ENCODE measurements around the gene PCK1. TPM values are rescaled to one million over a fixed set of nuclear protein-coding genes. Genes with fewer than 3 reads are reported as not detected.

Gene PCK1
- total and polyA plus RNA-seq, 2 of the 13 experiments (the other 11 are each of a cell fraction or from before 2014, with no cell fraction given), result 6.5 to 12.6 TPM

GRCh38 chr20:57577679-57578475 lies 17.0 kb downstream of the PCK1 start (continued):
- no peak for TF ChIP-seq KIAA2018 (CRISPR knock-in tag; IDR thresholded peaks at IDR 0.05; ENCODE audit: borderline replicate concordance)
- no peak for TF ChIP-seq RFX1 (IDR thresholded peaks at IDR 0.05)
- peak; percentile 81 for TF ChIP-seq MED1 (CRISPR knock-in tag; IDR thresholded peaks at IDR 0.05)
- TF ChIP-seq NCOA2 (CRISPR knock-in tag; IDR thresholded peaks at IDR 0.05), result peak; percentile 67; the same call in 1 of the 2 replicates
- peak; percentile 71; the same call in 1 of the 2 replicates for TF ChIP-seq ZNF605 (CRISPR knock-in tag; IDR thresholded peaks at IDR 0.05)
- TF ChIP-seq ZNF329 (CRISPR knock-in tag; IDR thresholded peaks at IDR 0.05; ENCODE audit: low read depth), result no peak
- peak; percentile 94; the same call in 1 of the 2 replicates for TF ChIP-seq WIZ (CRISPR knock-in tag; IDR thresholded peaks at IDR 0.05)
- 0 out of 2 replicates have a peak, but pooled peaks have one; percentile 20 for TF ChIP-seq THRA (CRISPR knock-in tag; IDR thresholded peaks at IDR 0.05; ENCODE audit: borderline replicate concordance)
- peak; percentile 97 for TF ChIP-seq RXRB (CRISPR knock-in tag; IDR thresholded peaks at IDR 0.05; ENCODE audit: borderline replicate concordance)
- TF ChIP-seq ZFP41 (CRISPR knock-in tag; IDR thresholded peaks at IDR 0.05; ENCODE audit: borderline replicate concordance), result peak; percentile 61; the same call in 1 of the 2 replicates
- no peak for TF ChIP-seq PREB (CRISPR knock-in tag; IDR thresholded peaks at IDR 0.05)
- TF ChIP-seq, protein P1, sequence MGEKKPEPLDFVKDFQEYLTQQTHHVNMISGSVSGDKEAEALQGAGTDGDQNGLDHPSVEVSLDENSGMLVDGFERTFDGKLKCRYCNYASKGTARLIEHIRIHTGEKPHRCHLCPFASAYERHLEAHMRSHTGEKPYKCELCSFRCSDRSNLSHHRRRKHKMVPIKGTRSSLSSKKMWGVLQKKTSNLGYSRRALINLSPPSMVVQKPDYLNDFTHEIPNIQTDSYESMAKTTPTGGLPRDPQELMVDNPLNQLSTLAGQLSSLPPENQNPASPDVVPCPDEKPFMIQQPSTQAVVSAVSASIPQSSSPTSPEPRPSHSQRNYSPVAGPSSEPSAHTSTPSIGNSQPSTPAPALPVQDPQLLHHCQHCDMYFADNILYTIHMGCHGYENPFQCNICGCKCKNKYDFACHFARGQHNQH (CRISPR knock-in tag; IDR thresholded peaks at IDR 0.05), result peak; percentile 76
- TF ChIP-seq HOXA5 (CRISPR knock-in tag; IDR thresholded peaks at IDR 0.05), result no peak
- no peak for TF ChIP-seq ZNF792 (CRISPR knock-in tag; IDR thresholded peaks at IDR 0.05)
- no peak for TF ChIP-seq NR3C1 (CRISPR knock-in tag; IDR thresholded peaks at IDR 0.05)
- TF ChIP-seq ZNF343 (CRISPR knock-in tag; IDR thresholded peaks at IDR 0.05), result no peak
- TF ChIP-seq SNAPC2 (CRISPR knock-in tag; IDR thresholded peaks at IDR 0.05), result no peak
- no peak for TF ChIP-seq ZNF30 (CRISPR knock-in tag; IDR thresholded peaks at IDR 0.05)
- no peak for TF ChIP-seq ATRX (CRISPR knock-in tag; IDR thresholded peaks at IDR 0.05; ENCODE audit: borderline replicate concordance)
